Stimulated activated CD4-positive, alpha-beta T cell treated with anti-CD3 and anti-CD28 coated beads, TNF-alpha, amount 100 ng/mL, for 48 hours (primary cell): ENCODE data around the gene LPIN1.

Experiments used
- DNase-seq, 3 donors: peaks; one replicate each; pipeline ENCODE4 v3.0.0-alpha.2; 2020; ENCODE audit warnings: low read depth in 3 of 3

Gene LPIN1, protein sequence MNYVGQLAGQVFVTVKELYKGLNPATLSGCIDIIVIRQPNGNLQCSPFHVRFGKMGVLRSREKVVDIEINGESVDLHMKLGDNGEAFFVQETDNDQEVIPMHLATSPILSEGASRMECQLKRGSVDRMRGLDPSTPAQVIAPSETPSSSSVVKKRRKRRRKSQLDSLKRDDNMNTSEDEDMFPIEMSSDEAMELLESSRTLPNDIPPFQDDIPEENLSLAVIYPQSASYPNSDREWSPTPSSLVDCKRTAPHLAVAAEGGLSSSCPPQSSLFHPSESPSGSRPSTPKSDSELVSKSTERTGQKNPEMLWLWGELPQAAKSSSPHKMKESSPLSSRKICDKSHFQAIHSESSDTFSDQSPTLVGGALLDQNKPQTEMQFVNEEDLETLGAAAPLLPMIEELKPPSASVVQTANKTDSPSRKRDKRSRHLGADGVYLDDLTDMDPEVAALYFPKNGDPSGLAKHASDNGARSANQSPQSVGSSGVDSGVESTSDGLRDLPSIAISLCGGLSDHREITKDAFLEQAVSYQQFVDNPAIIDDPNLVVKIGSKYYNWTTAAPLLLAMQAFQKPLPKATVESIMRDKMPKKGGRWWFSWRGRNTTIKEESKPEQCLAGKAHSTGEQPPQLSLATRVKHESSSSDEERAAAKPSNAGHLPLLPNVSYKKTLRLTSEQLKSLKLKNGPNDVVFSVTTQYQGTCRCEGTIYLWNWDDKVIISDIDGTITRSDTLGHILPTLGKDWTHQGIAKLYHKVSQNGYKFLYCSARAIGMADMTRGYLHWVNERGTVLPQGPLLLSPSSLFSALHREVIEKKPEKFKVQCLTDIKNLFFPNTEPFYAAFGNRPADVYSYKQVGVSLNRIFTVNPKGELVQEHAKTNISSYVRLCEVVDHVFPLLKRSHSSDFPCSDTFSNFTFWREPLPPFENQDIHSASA

DNA sequence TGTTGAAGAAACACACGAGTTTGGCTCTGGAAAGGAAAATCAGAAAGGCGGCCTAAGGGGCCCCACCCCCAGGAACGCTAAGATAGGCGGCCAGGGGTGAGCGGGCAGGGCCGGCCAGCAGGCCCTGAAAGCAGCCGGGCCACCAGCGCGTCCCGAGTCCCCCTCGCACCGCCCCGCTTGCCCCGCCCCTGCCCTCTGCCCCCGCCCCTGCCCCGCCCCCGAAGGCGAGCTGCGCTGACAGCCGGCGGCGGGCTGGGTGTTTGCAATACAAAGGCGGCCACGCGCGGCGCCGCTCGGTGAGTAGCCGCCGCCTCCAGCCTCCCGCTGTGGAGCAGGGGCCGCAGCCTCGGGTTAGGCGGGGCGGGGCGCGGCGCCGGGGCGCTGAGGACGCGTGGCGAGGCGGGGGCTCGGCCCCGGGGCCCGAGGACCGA is at the start of gene LPIN1:
TSS of gene LPIN1 (plus strand) at position 257 of the 431 bp plus-strand sequence. CDS start 18,910 bp downstream, outside the sequence.
- DNase-seq = peak; percentile 78 to 86 (median 80)

GRCh38 chr2:11696736-11697102 is 49.7 kb upstream of the LPIN1 start:
- no peak for DNase-seq

DNA sequence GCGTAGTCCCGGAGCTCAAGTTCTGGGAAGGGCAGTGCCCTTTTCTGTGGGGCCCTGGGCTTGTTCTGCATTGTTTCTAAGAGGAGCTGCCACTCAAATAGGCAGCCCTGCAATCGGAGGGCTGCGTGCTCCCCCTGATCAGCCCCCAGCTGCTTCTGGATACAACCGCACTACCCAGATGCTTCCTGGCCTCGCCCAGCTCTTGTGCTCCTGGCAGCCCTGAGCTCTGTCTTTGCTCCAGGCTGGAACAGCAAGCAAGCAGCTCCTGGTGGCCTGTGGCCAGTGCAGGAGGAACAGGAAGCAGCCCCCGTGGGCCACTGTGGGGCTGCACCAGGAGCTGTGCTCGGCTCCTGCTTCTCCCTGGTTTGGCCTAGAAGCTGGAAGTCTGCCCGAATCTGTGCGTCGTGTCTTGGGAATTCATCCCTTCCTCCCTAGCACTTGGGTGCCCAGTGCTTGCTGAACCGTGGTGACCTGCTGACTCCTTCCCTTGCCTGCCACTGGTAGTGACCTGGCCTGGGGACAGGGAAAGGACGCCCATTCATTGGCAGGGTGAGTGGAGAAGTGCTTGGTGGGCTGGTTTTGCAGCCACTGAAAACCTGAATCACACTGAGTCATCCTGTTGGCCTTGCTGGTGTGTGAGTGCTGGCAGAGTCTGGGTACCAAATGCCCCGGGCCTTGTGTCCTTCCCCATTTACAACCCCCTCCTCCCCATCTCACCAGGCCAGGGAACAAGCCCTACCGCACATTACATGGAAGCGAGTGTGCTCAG is 49.1 kb upstream of the LPIN1 start:
- DNase-seq = no peak

DNA sequence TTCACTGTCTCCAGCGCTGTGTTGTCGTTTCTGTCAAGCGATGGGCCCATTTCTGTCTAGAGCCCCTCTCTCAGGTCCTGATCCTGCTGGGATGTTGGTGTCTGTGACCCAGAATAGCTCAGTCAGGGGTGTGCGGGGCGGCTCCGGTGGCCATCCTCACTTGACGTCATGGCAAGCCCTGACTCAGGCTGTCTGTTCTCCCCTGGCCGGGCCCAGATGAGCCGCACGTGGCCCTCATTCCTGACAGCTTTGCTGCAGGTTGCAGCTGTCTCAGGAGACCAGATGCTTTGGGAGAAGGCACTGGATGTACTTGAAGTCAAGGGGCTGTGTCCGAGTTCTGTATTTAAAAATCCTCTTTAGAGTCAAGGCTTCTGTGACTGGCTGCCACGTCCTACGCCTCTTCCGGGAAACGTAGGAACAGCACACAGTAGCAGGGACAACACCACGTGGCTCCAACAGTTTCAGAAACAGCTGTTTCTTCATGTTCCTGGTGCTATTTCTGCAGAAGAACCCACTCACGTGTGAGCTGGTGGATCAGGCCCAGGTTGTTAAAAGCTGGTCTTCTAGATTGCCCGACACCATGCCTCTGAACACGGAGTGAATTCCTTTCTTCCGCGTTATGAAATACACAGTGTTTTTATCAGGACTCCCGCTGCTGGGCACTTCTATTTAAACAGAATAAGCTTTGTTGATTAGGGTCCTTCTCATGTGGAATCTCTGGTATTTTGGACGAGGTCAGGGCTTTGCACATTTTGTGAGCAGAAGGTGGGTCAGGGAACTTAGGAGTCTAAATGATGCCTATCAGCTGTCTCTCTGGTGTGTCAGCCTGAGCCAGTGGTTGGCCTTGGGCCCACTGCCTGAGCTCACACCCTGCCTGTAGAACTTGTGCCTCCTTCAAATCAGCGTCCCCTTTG is 48.2 kb upstream of the LPIN1 start:
- no peak for DNase-seq

GRCh38 chr2:11699686-11700670 is 46.5 kb upstream of the LPIN1 start:
- DNase-seq = no peak

DNA sequence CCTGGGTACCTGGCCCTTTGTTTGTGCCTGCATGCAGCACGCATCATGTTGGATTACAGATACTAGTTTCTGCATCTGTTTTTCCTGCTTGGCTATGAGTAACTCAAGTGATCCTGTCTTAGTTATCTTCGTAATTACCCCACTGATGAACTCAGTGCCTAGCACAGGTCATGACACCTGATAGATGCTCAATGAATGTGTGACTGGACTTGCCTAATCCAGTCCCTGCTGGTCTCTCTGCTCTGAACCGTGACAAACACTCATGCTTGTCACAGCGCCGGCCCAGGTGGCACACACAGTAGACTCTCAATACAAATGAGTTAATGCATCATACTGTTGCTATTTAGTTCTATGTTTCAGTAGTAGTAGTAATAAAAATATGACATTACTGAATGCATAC is 45.2 kb upstream of the LPIN1 start:
- no peak for DNase-seq

GRCh38 chr2:11701751-11702301 is 44.6 kb upstream of the LPIN1 start:
- no peak for DNase-seq

- DNase-seq = no peak
Observed at GRCh38 chr2:11702946-11703345, 43.5 kb upstream of the LPIN1 start.

DNA sequence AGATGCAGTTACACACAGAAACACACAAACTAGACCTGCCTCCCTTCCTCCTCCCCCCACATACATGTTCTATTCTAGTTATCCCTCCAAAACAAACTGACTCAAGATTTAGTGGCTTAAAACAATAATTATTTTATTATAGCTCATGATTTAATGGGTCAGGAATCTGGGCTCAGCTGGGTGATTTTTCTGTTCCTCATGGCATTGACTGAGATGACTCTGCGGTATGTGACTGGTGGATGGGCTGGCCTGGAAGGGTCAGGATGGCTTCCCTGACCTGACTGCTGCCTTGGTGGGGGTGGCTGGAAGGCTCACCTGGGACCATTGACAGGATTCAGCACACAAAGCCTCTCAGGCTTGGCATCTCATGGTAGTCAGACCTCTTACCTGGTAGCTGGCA is 42.7 kb upstream of the LPIN1 start:
- DNase-seq = no peak

GRCh38 chr2:11705063-11705462 is 41.4 kb upstream of the LPIN1 start:
- no peak for DNase-seq

- no peak for DNase-seq
Observed at GRCh38 chr2:11705711-11706110, 40.7 kb upstream of the LPIN1 start.

DNA sequence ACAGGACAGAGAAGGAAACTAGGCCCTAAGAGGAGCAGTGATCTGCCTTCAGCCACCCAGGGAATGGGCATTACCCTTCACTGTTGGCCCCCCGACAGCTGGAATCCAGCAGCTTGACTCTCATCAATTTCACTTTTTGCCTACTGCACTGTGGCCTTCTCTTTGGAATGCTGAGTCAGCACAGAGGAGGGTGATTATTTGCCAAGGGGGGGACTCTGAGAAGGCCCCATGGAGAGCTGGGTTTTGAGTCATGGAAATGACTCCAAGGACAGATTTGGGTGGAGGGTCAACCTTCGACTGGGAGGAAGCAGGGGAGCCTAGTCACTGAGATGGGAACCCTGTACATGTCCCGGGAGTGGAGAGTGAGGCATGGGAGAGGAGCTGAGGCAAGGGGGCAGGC is 38.3 kb upstream of the LPIN1 start:
- DNase-seq = no peak

DNA sequence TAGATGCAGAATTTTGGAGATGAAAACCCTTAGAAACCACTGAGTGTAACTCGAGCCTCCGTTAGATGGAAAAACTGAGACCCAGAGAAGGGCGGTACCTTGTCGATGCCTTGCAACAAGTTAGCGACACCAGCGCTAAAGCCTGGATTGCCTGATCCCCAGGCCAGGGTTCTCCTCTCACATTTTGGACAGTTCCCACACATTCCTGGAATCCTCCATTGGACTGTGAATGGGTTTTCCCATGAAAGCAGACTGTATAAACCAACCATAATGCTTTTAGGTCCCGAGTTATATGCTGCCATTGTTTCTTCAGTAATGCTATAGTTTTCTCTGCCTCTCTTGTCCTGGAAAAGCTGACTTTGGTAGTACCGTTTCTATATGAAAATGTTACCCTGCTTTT is 37.1 kb upstream of the LPIN1 start:
- no peak for DNase-seq

DNA sequence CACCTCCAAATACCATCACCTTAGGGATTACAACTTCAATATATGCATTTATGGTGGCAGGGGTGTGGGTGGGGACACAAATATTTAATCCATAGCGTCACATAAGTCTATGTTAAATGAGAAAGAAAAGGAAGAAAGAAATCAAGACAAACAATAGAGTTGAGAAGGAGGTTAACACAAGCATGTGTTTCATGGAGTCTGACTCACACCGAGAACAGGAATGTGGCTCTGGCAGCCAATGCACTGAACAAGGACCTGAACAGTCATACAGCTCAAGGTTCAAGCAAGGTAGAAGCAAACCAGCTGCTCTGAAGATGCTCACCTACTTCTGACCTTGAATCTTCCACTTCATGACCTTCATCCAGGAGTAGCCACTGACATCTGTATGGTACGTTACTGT is 36.2 kb upstream of the LPIN1 start:
- DNase-seq = no peak

GRCh38 chr2:11710632-11711353 is 35.6 kb upstream of the LPIN1 start:
- DNase-seq = no peak

DNA sequence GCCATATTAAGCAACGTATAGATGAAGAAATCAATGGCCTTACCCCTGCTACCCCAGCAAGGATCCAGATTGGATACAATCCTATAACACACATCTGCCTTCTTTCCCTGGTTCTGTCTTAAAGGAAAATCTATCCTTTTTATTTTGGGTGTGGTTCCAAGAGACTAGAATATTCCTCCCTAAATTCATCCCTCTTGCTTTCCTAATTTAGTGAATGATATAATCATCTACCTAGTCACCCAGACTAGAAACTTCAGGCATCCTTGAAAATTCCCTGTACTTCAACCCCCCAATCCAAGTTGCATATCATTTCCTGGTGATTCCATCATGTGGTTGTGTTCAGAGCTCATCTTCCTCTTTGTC is 35.1 kb upstream of the LPIN1 start:
- DNase-seq = no peak

DNA sequence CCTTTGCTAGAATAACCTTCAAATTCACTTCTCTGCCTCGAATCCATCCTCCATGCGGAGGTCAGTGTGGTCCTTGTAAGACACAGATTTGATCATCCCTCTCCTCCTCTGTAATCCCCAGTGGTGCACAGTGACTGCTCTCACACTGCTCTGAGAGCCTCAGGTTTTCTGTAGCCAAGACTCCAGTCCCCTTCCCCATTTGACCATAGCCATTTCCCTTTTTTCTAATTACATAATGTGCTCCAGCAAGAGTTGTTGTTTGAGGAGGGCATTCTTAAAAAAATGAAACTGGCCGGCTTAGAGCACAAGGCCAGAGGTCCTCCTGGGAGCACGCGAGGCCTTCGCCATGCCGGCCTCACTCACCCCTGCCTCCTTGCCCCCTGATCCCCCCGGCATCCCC is 34.7 kb upstream of the LPIN1 start:
- DNase-seq = no peak

DNA sequence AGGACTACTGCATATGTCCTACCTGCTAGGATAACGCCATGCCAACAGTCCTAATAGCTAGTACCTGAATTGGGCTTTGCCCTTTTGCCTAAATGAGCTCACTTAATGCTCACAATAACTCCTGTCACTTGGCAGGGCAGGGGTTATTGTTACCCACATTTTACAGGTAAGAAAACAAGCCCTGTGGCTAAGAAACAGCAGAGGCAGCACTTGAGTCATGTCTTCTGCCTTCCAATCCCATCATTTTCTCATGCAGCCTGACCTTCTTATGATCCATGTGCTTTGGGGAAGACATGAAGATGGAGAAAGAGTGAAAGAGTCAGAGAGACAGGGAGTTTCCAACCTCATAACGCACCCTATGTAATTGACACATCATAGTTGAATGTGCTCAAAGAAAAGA is 33.6 kb upstream of the LPIN1 start:
- DNase-seq = no peak

- DNase-seq = no peak
Observed at GRCh38 chr2:11713815-11714214, 32.6 kb upstream of the LPIN1 start.
